GM12801 (cell line): Measurements from ENCODE around the gene ACBD6.

Source experiments
- TF ChIP-seq, protein P1 (sequence below): IDR thresholded peaks from one replicate; pipeline ENCODE4 v1.5.1; 2011; ENCODE audit warnings: control low read depth; ENCODE audit not compliant: insufficient read length; ENCODE audit errors: extremely low read depth

The ACBD6 gene

DNA sequence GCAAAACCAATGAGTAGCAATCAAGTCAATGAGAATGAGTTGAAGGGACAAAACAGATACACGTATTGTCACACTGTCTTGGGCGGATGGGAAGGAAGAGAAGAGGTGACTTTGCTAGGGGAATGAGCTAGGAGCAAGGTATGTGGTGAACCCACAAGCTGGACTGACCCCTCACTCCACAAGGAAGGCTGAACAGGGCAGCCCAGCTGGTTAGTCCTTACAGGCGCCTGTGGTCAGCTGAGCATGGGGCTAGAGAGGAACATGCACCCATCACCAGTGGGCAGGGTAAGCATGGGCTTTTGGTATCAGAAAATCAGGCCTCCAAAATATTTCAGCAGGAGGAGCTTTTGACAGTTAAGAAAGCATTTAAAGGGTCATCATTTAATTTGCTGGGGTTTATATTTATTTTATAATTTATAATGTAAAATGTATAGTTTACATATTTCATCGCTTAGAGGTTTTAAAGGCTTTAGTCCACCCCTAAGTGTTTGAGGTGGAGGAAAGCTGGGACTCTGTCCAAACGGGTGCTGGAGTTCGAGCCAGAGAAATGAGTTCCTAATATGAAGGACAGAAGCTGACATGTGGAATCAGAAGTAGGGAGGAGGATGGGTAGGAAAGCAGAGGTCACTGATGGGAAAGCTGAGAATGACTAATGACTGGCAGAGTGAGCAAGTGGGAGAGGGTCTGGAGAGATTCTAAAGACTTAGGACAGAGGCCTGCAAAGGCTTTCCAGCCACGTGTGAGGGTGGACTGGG is 22.0 kb upstream of the ACBD6 start:
- TF ChIP-seq, protein P1, sequence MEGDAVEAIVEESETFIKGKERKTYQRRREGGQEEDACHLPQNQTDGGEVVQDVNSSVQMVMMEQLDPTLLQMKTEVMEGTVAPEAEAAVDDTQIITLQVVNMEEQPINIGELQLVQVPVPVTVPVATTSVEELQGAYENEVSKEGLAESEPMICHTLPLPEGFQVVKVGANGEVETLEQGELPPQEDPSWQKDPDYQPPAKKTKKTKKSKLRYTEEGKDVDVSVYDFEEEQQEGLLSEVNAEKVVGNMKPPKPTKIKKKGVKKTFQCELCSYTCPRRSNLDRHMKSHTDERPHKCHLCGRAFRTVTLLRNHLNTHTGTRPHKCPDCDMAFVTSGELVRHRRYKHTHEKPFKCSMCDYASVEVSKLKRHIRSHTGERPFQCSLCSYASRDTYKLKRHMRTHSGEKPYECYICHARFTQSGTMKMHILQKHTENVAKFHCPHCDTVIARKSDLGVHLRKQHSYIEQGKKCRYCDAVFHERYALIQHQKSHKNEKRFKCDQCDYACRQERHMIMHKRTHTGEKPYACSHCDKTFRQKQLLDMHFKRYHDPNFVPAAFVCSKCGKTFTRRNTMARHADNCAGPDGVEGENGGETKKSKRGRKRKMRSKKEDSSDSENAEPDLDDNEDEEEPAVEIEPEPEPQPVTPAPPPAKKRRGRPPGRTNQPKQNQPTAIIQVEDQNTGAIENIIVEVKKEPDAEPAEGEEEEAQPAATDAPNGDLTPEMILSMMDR, result no peak

DNA sequence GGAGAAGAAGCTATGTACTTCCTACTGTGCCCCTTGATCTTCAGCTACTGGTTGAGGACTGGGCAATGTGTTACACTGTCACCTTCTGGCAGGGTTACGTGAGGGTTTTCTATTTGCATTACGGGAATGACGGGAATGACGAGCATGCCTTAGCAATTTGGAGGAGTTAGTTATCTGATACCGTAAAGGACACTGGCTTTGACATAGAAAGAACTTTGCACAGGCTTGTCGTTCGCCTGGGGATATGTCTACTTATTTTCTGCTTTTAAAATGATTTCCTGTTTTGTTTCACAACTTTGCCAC is 19.8 kb upstream of the ACBD6 start:
- TF ChIP-seq, protein P1, result no peak

GRCh38 chr1:180521474-180522212 is 19.3 kb upstream of the ACBD6 start:
- TF ChIP-seq, protein P1, result no peak

DNA sequence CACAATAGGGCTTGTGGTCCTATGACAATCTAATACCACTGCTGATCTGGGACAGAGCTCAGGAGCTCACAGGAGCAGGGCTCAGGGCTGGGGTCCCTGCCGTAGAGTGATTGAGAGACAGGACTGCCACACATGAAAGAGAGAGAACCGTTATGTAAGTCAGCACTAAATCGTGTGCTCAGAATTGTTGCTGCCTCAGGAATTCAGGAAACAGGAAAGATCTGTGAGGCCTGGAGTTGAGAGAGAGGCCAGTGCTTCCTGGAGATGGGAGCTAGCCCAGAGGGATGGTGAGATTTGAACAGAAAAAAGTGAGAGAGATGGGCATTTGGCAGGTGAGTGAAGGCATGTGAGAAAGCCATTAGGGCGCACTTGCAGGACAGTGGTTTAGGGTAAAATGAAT is 17.5 kb upstream of the ACBD6 start:
- TF ChIP-seq, protein P1, result no peak

DNA sequence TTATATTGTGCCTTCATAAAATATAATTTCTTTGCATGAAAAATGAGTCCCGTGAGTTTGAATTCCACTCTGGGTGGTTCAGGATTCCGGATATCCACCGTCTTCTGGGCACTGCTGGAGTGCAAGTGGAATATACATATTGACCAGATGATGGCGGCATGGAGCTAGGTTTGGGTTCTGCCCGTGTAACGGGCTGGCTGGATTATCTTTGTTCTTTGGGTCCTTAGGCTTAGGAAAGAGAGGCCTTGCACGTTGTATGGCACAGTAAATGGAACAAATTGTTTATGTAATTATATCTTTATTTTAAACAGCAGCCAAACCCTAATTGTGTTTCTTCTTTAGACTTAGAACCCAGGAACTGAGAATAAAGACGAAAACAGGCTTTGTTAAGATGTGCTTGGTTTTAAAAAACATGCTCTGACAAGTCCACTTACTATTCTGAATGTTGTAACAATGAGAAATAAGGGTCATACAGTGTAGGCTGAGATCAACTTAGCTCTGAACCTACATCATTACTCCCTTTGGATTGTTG is 13.5 kb upstream of the ACBD6 start:
- TF ChIP-seq, protein P1, result no peak

- TF ChIP-seq, protein P1, result no peak
These were observed 13.0 kb upstream of the ACBD6 start for GRCh38 chr1:180515364-180515763.

- TF ChIP-seq, protein P1, result no peak
These were observed 11.2 kb upstream of the ACBD6 start for GRCh38 chr1:180513531-180513930.
